GM13976 (cell line): Measurements from ENCODE around the gene FMNL2.

Source experiments
- DNase-seq: peaks from one replicate; pipeline ENCODE4 v3.0.0; 2012; ENCODE audit warnings: low spot score
- in situ Hi-C: fragments of 300-500 bp; cut with MboI; formaldehyde crosslinking; loops from one replicate; pipeline ENCODE4 v1.12.0; 2022; ENCODE audit warnings: low sequenced_read_pairs, mixed read lengths, inconsistent platforms; ENCODE audit not compliant: unreplicated experiment
- TF ChIP-seq, protein P1 (sequence below): IDR thresholded peaks from 2 replicates; pipeline ENCODE4 v1.5.1; 2012; ENCODE audit warnings: borderline replicate concordance, mild to moderate bottlenecking; ENCODE audit not compliant: insufficient read depth; ENCODE audit errors: extremely low read depth, missing control alignments, control extremely low read depth

FMNL2 gene

GRCh38 chr2:152328013-152328412 lies 7.0 kb upstream of the FMNL2 start:
- in situ Hi-C loops: no loop called here
- DNase-seq: no peak
- TF ChIP-seq, protein P1, sequence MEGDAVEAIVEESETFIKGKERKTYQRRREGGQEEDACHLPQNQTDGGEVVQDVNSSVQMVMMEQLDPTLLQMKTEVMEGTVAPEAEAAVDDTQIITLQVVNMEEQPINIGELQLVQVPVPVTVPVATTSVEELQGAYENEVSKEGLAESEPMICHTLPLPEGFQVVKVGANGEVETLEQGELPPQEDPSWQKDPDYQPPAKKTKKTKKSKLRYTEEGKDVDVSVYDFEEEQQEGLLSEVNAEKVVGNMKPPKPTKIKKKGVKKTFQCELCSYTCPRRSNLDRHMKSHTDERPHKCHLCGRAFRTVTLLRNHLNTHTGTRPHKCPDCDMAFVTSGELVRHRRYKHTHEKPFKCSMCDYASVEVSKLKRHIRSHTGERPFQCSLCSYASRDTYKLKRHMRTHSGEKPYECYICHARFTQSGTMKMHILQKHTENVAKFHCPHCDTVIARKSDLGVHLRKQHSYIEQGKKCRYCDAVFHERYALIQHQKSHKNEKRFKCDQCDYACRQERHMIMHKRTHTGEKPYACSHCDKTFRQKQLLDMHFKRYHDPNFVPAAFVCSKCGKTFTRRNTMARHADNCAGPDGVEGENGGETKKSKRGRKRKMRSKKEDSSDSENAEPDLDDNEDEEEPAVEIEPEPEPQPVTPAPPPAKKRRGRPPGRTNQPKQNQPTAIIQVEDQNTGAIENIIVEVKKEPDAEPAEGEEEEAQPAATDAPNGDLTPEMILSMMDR: no peak

DNA sequence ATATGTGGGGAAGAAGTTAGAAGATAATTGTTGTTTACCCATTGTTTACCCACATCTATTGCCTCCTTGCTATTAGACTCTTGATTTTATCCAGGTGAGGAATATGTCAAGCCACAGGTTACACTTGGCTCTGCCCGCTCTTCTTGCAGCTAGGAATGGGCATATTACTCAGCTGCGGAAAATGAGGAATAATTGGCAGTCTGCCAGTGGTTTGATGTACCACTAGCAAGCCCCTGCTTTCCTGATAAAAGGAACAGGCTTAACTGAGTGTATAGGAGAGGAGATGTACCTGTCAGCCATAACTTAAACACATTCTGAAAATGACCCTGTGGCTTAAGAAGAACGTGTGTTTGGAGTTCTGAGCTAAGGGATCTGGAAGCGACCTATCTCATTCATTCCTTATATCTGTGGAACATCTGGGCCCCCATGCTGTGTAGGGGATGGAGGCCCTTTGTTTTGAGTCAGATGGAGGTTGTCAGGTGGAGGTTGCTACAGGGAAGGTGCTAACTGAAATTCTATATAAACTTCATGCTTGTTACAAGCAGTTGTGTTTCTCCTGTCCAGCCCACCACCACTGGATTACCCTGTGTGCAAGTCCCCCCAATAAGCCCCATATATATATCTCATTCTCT lies 4.6 kb upstream of the FMNL2 start:
- no peak for DNase-seq
- TF ChIP-seq, protein P1: no peak
- in situ Hi-C loops: no loop called here

DNA sequence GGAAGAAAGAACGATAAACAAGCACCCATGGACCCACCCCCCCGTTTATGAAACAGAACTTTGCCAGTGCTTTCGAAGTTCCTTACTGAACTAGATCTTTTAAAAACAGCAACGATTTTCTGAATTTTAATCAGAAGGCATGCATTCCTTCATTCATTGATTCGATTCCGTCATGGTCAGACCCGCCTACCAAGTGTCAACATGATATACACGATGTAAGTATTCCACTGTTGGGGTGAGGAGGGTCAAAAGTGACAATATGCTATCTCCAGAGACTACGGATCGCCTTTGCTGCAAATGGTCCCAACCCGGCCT lies 316 bp upstream of the FMNL2 start:
- TF ChIP-seq, protein P1: no peak
- DNase-seq: no peak
- in situ Hi-C loops: no loop called here

DNA sequence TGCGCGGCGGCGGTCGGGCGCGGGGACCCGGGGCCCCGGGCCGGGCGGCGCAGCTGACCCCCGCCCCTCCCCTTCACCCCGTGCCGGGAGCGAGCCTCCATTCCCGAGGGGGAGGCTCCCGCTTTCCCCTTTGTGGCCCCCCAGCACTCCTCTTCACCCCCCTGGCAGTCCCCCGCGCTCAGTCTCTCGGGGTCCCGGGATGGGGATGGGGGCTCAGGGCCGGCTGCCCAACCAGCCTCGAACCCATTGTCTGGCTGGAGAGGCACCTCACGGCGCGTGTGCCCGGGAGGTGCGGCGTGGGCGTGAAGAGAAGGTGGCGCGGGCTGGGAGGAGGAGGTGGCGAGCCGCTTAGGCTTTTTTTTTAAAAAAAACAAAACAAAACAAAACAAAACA lies 748 bp downstream of the FMNL2 start:
- TF ChIP-seq, protein P1: no peak
- in situ Hi-C loops: no loop called here
- DNase-seq: peak; percentile 57

GRCh38 chr2:152336119-152336853 lies 1.3 kb downstream of the FMNL2 start:
- in situ Hi-C loops: no loop called here
- peak; percentile 73 for DNase-seq
- TF ChIP-seq, protein P1: no peak

DNA sequence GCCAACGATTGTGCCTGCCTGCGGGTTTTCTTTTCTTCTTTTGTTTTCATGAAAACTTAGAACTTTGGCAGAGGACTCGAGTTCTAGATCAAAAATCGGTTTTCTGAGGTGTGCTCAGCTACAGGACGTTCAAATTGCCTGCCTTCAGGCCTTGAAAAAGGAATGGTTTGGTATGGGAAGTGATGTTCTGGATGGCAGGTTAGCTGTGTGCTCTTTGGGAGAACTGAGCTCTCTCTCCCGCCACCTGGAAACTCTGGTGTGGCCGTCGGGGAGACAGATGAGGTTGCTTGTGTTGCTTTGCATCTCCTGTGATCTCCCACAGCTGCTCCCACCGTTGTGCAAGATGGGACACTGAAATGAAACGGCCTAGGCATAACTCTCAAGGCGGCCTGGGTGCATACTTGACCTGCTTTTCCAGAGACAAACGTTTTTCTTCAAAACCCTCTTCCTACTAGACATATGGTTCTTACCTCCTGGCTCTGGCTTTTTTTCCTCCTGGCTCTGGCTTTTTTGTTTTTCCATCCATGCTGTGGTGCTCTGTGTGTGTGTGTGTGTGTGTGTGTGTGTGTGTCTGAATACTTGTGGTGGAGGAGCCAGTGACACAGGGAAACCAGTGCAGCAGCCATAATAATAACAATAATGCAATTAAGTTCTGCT lies 2.0 kb downstream of the FMNL2 start:
- TF ChIP-seq, protein P1: no peak
- in situ Hi-C loops: no loop called here
- DNase-seq: no peak
